GM15510 (cell line): ENCODE results near the gene RALY.

Experiments
- POLR2A ChIP-seq: IDR thresholded peaks from 3 replicates; pipeline ENCODE4 v1.6.1; 2011; ENCODE audit warnings: borderline replicate concordance; ENCODE audit not compliant: insufficient read length; ENCODE audit errors: extremely low read depth

RALY gene

DNA sequence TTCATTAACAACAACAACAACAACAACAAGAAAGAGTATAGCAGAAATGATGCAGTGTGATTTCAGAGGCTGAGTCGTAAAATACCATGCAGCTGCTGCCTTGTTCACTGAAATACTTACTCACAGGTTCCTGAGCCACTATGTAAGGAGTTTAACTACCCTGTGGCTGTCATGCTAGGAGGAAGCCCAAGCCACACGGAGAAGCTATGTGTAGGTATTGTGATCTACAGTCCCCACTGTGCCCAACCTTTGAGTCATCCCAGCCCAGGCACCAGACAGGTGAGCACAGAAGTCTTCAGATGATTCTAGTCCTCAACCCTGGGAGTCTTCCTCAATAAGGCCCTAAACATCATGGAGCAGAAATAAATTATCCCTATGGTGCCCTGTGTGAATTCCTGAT lies 14.6 kb upstream of the RALY start:
- TF ChIP-seq POLR2A = no peak

DNA sequence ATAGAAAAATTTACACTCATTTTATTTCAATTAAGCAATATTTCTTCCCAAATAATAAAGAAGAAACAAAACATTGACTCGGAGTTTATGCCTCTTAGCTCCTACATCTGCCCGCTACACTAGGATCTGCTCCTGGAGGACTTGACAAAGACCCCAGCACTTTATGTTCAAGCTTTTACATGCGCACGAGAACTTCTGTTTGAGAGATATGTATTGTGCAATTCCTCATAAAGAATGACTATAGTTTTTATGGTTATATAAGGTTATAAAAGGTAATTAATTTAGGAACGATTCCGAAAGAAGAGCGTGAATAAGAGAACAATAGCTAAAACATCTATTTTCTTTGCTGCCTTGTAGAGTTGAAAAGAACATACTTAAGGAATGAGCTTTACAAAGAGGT lies 12.4 kb upstream of the RALY start:
- TF ChIP-seq POLR2A = no peak

DNA sequence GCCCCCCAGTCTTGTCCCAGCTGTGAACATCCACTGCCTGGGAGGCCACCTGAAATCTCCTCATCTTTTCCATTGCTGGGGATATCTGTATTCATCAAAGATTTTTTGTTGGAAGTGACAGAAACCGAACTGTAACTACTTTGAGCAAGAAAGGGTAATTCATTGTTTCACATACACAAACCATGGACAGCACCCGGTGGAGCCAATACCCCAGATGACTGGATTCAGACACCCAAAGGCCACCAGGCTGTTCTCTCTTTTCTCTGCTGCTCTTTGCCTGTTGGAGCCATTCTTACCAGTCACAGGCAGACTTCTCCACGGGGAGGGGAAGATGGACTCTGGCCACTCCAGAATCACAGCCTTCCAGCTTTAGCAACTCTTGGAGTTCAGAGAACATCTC lies 11.7 kb upstream of the RALY start:
- TF ChIP-seq POLR2A = no peak

DNA sequence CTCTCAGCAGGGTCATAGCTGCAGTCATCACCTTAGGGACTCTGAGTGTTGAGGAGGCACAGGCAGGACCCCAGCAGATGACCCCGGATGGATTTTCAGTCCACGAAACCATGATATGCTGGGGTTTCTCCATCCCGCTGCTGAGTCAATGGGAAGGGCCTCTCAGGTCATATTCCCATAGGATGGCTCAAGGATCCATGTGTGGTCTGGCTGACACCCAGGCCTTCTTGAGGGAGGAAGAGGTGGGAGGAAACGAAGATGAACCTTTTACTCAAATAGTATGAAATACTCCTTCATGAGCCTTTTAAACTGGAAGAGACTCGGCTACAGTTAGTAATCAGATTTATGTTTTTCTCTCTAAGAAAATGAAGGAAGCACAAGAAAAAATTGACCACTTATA lies 10.3 kb upstream of the RALY start:
- no peak for TF ChIP-seq POLR2A

DNA sequence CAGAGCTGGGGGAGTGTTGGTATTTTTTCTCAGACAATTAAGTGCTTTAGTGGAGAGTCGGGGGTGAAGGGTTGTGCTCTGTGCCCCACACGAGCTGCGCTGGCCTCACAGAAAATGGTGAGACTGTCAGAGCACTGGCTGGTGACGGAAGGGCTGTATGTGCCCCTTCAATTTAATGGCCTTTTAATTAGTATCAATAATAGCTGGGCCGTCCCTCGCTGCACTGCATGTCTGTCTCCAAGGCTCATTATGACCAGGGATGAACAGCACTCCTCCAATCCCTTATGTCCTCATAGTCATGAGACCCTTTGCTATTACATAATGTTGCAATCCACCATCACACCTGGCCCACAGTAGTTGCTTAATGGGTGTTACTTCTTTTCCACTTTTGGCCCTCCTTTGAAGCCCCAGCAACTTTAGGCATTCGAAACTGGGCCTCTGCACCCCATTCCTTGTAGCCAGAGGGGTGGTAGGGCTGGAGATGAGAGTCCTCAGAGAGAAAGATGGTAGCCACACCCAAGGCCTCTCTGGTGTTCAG lies 9.5 kb upstream of the RALY start:
- TF ChIP-seq POLR2A = no peak

DNA sequence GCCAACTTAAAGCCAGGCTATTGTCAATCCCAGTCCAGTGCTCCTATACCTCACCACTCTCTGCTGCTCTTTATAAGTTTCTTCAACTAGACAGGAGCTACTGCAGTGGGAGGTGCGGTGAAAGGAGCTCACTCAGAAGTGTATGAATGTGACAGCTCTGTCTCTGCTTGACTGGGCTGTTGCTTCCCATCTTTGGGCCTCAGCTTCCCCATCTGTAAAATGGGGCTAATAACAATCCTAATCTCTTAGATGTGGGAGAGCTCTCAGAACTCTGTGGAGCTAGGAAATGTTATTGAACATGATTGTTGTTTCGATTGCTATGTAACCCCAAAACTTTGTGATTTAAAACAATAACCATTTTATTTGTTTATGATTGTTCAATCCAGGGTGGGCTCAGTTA lies 8.4 kb upstream of the RALY start:
- TF ChIP-seq POLR2A = no peak

DNA sequence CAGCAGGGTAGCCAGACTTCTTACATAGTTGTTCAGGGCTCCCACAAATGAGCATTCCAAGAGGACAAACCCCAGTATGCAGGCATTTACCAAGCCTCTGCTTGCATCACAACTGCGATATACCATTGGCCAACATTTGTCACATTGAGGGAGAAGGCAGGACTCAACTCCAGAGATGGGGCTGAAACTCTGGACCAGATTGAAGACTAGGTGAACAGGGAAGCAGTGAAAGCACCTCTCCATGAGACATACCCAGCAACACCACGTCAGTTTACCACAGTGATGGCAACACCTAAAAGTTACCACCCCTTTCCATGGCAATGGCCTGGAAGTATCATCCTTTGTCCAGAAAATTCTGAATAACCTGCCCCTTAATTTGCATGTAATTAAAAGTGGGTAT lies 7.9 kb upstream of the RALY start:
- TF ChIP-seq POLR2A = no peak

DNA sequence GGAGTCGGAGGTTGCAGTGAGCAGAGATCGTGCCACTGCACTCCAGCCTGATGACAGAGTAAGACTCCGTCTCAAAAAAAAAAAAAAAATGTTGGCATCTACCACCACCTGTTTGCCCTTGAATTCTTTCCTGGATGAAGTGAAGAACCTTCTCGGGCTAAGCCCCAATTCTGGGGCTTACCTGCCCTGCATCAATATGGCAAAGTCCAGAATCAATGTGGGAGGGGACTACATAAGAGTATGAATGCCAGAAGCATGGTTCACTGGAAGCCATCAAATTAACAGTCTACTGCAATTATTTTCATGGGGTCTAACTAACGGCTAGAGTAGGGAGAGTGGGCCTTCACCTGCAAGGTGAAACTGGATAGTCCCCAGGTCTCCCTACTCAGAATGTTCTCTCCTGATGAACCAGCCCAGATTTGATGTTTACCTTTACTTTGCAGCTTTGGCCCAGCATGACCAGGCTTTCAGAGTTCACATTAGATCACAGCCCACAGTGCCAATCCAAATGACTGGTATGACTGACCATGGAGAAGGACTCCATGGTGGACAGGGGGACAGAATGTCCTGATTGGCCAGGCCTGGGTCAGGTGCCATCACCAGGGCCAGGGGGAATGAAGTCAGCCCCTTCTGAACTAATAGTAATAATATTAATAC lies 7.0 kb upstream of the RALY start:
- no peak for TF ChIP-seq POLR2A

DNA sequence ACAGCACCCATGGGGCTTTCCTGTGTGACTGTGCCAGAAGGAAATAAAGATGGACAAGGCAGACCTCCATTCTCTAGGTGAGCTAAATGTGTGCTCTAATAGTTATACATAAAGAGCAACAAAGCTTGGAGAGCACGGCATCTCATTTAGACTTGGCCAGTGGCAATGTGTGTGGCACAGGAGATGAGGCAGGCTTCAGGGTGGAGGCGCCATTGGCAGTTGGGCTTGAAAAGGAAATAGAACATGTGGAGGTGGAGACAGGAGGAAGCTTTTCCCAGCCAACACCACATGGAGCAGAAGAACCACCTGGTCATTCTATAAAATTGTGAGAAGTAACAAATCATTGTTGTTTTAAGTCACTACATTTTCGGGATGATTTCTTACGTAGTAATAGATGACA lies 3.6 kb upstream of the RALY start:
- TF ChIP-seq POLR2A = no peak

DNA sequence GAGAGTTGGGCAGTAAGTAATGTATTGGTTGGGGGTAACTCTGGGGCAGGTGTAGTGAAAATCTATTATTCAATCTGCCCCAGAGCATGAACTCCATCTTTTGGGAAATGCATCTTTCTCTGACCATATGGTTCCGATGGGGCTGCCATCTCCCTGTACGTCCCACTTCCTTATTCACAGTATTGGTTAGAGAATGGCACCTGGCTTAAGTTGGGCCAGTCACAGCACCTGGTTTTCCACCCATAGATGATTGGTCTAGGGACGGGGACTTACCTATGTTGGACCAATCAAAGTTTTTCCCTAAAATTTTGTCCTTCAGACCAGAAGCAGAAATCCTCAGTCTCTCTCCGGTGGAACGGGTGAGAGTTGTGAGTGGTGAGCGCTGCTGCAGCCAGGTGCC lies 2.2 kb upstream of the RALY start:
- TF ChIP-seq POLR2A = no peak

DNA sequence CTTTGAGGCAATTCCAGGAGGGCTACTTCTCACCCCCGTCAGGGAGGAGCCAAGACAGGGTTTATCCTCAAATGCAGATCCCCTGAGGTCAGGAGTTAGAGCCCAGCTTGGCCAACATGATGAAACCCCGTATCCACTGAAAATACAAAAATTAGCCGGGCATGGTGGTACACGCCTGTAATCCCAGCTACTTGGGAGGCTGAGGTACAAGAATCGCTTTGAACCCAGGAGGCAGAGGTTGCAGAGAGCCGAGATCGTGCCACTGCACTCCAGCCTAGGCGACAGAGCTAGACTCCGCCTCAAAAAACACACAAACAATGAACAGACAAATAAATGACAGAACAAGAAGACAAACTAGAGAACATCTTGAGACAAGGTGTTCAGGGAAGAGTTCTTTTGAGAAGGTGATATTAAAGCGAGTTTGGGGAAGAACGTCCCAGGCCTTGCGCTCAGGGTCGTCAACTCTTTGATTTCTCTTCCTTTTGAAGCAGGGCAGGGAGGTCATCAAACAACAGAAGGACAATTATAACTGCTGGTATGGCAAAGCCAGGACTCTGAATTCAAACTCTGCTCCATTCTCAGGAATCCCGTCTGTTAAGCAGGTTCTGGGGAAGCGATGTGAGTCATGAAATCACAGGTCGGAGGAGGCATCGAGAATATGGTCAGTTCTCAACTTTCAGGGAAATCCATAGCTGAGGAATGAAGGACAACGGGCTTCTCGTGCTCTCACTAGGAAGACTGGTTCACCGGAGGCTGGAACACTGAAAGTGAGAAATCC lies 1.4 kb upstream of the RALY start:
- TF ChIP-seq POLR2A = no peak

DNA sequence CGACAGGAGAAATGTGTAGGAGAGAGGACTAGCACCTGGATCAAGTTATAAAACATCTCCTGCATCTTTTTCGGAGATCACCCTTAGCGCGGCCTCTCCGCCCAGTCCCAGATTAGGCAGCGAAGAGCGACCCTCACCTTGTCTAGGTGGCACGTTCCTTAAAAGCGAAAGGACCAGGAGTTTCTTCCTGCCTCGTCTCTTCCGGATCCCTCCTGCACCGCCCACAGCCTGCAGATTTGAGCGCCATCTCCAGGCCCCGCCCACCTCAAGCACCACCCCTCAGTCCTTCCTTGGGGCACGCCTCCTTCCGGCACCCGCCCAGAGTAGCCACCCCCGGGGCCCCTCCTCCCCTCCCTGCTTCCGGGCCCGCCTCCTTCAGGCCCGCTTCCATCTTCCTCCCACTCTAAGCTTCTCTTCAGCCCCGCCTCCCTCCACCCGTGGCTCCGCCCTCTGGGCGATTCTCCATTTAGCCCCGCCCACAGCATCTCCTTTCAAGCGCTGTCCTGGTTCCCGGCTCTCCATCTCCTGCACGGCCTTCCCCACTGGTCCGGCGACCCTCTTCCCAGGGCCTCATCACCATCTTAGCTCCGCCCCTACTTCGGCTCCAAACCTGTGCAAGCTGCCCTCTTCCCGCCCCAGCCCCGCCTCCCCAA lies 662 bp upstream of the RALY start:
- TF ChIP-seq POLR2A = peak; percentile 87

DNA sequence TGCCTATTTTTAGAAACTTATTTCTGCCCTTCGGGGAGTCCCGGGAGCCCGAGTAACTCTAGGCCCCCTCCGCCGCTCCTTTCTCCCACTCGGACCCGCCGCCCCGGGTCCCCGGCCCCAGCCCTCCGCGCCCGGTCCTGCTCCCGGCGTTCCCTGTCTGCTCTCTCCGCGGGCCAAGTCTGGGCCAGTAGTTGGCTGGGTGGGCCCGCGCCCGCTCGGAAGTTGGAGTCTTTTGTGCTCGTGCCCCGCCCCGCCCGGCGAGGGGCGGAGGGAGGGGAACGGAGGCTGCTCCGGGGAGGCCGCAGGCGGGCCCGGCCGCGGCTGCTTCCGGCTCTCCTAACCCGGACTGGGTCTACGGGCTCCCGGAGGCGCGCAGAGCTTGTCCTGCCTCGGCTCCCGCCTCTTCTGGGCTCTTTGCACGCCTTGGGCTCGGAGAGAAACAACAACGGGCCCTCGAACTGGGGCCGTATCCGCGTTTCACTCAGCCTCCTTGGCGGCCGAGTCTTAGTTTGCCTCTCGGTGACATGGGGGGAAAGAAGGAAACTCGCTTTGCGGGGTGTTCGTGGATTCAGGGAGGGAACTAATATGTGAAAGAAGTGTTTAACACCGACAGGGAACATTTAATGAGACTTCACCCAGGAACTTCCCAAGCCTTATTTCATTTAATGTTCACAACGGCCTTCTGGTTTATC lies 657 bp downstream of the RALY start:
- TF ChIP-seq POLR2A = no peak

DNA sequence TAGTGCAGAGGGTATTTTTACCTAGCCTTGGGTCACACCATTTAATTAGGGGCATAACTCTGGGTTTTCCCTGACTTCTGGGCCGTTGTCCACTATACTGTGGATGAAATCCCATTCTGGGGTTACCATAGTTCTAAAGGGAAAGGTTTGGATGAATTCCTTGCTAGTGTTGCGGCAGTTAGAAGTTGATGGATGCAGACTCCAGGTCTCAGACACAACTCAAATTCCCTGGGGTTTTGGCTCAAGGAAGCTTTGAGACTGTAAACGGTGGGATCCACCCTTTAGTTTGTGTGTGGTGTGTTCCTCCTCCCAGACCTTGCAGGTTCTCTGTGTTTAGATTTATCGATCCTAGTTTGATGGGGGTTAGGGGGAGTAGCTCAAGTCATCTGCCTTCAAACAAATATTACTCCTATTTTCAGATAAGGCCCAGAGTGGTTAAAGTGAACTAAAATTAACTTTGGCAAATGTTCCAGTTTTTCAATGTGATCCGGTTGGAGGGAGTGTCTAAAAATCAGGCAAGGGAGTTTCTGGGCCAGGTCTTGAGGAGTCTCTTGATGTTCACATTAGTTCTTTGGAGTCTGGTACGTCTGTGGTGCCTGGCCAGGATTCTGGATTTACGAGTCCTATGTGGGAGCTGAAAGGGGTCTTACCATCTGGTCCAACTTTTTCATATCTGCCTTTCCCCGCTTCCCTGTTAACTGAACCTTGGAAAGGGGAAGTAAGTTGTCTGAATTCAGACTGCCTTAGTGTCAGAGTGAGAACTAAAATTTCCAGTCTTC lies 1.5 kb downstream of the RALY start:
- TF ChIP-seq POLR2A = no peak
